ENCODE results near the gene PPP1R12C.
A peak's percentile ranks its signal among the peaks of the same experiment; 100 is the strongest.
"Not testable (repeated sequence)": the region's sequence is repeated elsewhere in the genome, so short reads cannot be mapped to it uniquely, and the experiment has no call there.

PPP1R12C gene

GRCh38 chr19:55070466-55071128 is 46.8 kb downstream of the PPP1R12C start:
- no peak for DNase-seq

GRCh38 chr19:55069865-55070197 is 47.6 kb downstream of the PPP1R12C start:
- DNase-seq = no peak

GRCh38 chr19:55068950-55069864 is 48.2 kb downstream of the PPP1R12C start:
- peak in 1 of 2 donors; percentile 21 for DNase-seq

- DNase-seq = no peak
These were observed 49.6 kb downstream of the PPP1R12C start for GRCh38 chr19:55067869-55068268.

- DNase-seq = no peak
These were observed 51.2 kb downstream of the PPP1R12C start for GRCh38 chr19:55066107-55066709.

- not testable (repeated sequence) for DNase-seq
These were observed 51.9 kb downstream of the PPP1R12C start for GRCh38 chr19:55065516-55065915.

GRCh38 chr19:55063492-55063843 is 54.0 kb downstream of the PPP1R12C start:
- no peak for DNase-seq

GRCh38 chr19:55062735-55063491 is 54.5 kb downstream of the PPP1R12C start, which contains the start of gene RDH13:
Gene RDH13 (minus strand): TSS chr19:55063148. CDS start chr19:55063032, 116 bp downstream.
- peak; percentile 98 for DNase-seq

GRCh38 chr19:55060287-55060686 is 57.1 kb downstream of the PPP1R12C start:
- not testable (repeated sequence) for DNase-seq

- DNase-seq = no peak
These were observed 58.4 kb downstream of the PPP1R12C start for GRCh38 chr19:55058781-55059610.

- no peak for DNase-seq
These were observed 60.6 kb downstream of the PPP1R12C start for GRCh38 chr19:55056827-55057226.

GRCh38 chr19:55053735-55054134 is 63.7 kb downstream of the PPP1R12C start:
- no peak for DNase-seq

GRCh38 chr19:55050749-55051532 is 66.5 kb downstream of the PPP1R12C start:
- DNase-seq = no peak

GRCh38 chr19:55048446-55048845 is 69.0 kb downstream of the PPP1R12C start:
- DNase-seq = no peak

- no peak for DNase-seq
These were observed 69.5 kb downstream of the PPP1R12C start for GRCh38 chr19:55047951-55048350.

- no peak for DNase-seq
These were observed 70.3 kb downstream of the PPP1R12C start for GRCh38 chr19:55046975-55047622.

GRCh38 chr19:55044771-55045716 is 72.4 kb downstream of the PPP1R12C start:
- DNase-seq = no peak

GRCh38 chr19:55044286-55044685 is 73.2 kb downstream of the PPP1R12C start:
- no peak for DNase-seq

GRCh38 chr19:55042688-55043087 is 74.7 kb downstream of the PPP1R12C start:
- DNase-seq = no peak

GRCh38 chr19:55042344-55042678 is 75.1 kb downstream of the PPP1R12C start:
- DNase-seq = no peak
